SK-N-SH treated with all-trans-retinoic acid at 6 μM for 48 hours (cell line): ENCODE results near the gene AMZ2.
"Not testable (repeated sequence)": the region's sequence is repeated elsewhere in the genome, so short reads cannot be mapped to it uniquely, and the experiment has no call there.

ENCODE experiments used
- ARNTL ChIP-seq: fragments of 450-650 bp; formaldehyde crosslinking; IDR thresholded peaks from 2 replicates; pipeline ENCODE4 v1.5.0; 2020; ENCODE audit warnings: low read depth, mild to moderate bottlenecking, moderate library complexity, borderline replicate concordance
- BACH2 ChIP-seq: fragments of 250-450 bp; sonication (Bioruptor Pico); IDR thresholded peaks from 2 replicates; pipeline ENCODE4 v1.9.0; 2021; ENCODE audit warnings: mild to moderate bottlenecking, borderline replicate concordance
- CREB5 ChIP-seq: fragments of 250-450 bp; sonication (Bioruptor Pico); IDR thresholded peaks from 2 replicates; pipeline ENCODE4 v1.5.1; 2020; ENCODE audit warnings: low read depth, mild to moderate bottlenecking, moderate library complexity
- ESRRG ChIP-seq: fragments of 250-450 bp; sonication (Bioruptor Pico); IDR thresholded peaks from 2 replicates; pipeline ENCODE4 v1.6.1; 2021; ENCODE audit warnings: mild to moderate bottlenecking
- ISL1 ChIP-seq: fragments of 250-450 bp; sonication (Bioruptor Pico); IDR thresholded peaks from 2 replicates; pipeline ENCODE4 v2.1.2; 2022; ENCODE audit warnings: mild to moderate bottlenecking, moderate library complexity
- OSR1 ChIP-seq: fragments of 250-450 bp; sonication (Bioruptor Pico); IDR thresholded peaks from 2 replicates; pipeline ENCODE4 v1.8.0; 2022; ENCODE audit warnings: moderate library complexity, mild to moderate bottlenecking, inconsistent platforms
- PATZ1 ChIP-seq: fragments of 250-450 bp; sonication (Bioruptor Pico); IDR thresholded peaks from 2 replicates; pipeline ENCODE4 v1.8.0; 2020; ENCODE audit warnings: mild to moderate bottlenecking, moderate library complexity, borderline replicate concordance
- TCF4 ChIP-seq: fragments of 250-450 bp; sonication (Bioruptor Pico); IDR thresholded peaks from 2 replicates; pipeline ENCODE4 v1.8.0; 2021; ENCODE audit warnings: mild to moderate bottlenecking, moderate library complexity, borderline replicate concordance
- ZC3H10 ChIP-seq: fragments of 250-450 bp; sonication (Bioruptor Pico); IDR thresholded peaks from 2 replicates; pipeline ENCODE4 v1.5.1; 2021; ENCODE audit warnings: mild to moderate bottlenecking, moderate library complexity
- ZFP3 ChIP-seq: fragments of 250-450 bp; sonication (Bioruptor Pico); IDR thresholded peaks from 2 replicates; pipeline ENCODE4 v1.5.0; 2020; ENCODE audit warnings: mild to moderate bottlenecking, moderate library complexity
- ZFP30 ChIP-seq: fragments of 450-650 bp; formaldehyde crosslinking; IDR thresholded peaks from 2 replicates; pipeline ENCODE4 v1.5.0; 2022; ENCODE audit warnings: mild to moderate bottlenecking, moderate library complexity
- ZNF8 ChIP-seq: fragments of 450-650 bp; formaldehyde crosslinking; IDR thresholded peaks from 2 replicates; pipeline ENCODE4 v1.5.0; 2020; ENCODE audit warnings: mild to moderate bottlenecking, moderate library complexity

GRCh38 chr17:68234726-68235335, 13.0 kb upstream of the AMZ2 start:
- not testable (repeated sequence) for TF ChIP-seq ZNF8, CREB5, BACH2, PATZ1, ISL1, TCF4, ZC3H10, ARNTL, ZFP3, ESRRG, OSR1, ZFP30 (CRISPR knock-in tag)
